Measurements from ENCODE around the gene ACKR2.
"Not testable (repeated sequence)": the region's sequence is repeated elsewhere in the genome, so short reads cannot be mapped to it uniquely, and the experiment has no call there.

ACKR2 gene

DNA sequence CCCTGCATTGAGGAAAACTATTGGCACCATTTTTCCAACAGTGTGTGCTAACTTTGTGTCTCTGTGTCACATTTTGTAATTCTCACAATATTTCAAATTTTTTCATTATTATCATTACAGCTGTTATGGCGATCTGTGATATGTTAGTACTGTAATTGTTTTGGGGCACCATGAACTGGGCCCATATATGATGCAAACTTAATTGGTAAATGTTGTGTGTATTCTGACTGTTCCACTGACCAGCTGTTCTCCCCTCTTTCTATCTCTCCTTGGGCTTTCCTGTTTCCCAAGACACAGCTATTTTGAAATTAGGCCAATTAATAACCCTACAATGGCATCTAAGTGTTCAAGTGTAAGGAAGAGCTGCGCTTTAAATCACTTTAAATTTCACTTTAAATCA, 68.6 kb downstream of the ACKR2 start:
- H4K20me1 ChIP-seq (ENCODE audit: insufficient read depth, low read length), result no peaks in the 10 kb centered on the region
- no peak for TF ChIP-seq EZH2phosphoT487 (IDR thresholded peaks at IDR 0.05; ENCODE audit: low read depth)
- TF ChIP-seq, protein P1, sequence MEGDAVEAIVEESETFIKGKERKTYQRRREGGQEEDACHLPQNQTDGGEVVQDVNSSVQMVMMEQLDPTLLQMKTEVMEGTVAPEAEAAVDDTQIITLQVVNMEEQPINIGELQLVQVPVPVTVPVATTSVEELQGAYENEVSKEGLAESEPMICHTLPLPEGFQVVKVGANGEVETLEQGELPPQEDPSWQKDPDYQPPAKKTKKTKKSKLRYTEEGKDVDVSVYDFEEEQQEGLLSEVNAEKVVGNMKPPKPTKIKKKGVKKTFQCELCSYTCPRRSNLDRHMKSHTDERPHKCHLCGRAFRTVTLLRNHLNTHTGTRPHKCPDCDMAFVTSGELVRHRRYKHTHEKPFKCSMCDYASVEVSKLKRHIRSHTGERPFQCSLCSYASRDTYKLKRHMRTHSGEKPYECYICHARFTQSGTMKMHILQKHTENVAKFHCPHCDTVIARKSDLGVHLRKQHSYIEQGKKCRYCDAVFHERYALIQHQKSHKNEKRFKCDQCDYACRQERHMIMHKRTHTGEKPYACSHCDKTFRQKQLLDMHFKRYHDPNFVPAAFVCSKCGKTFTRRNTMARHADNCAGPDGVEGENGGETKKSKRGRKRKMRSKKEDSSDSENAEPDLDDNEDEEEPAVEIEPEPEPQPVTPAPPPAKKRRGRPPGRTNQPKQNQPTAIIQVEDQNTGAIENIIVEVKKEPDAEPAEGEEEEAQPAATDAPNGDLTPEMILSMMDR (IDR thresholded peaks at IDR 0.05; ENCODE audit: low read depth, low read length), result no peak

DNA sequence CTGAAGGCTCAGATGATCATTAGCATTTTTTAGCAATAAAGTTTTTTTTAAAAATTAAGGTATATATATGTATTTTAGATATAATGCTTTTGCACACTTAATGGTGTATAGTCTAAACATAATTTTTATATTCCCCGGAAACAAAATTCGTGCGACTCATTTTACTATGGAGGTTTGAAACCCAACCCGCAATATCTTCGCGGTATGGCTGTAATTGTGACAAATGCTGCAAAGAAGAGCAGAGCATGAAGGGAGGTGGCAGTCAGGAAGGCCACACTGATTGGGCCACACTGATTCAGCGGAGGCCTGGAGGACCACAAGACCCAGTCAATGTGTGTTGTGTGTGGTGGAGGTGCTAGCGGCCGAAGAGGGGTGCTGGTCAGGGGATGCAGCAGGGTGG, 70.9 kb downstream of the ACKR2 start:
- H3K4me2 ChIP-seq (ENCODE audit: low read length), result peak overlapping the region; percentile 82
- peak overlapping the region; percentile 78 for H3K4me3 ChIP-seq (ENCODE audit: low read length)
- TF ChIP-seq, protein P1 (IDR thresholded peaks at IDR 0.05; ENCODE audit: low read depth, low read length), result no peak
- no peak for TF ChIP-seq EZH2phosphoT487 (IDR thresholded peaks at IDR 0.05; ENCODE audit: low read depth)
- H3K9me3 ChIP-seq (ENCODE audit: insufficient read depth, low read length), result no peaks in the 10 kb centered on the region
- H3K79me2 ChIP-seq (ENCODE audit: low read length), result no peaks in the 10 kb centered on the region
- H3K27ac ChIP-seq (ENCODE audit: low read length), result no peak overlapping the region
- H2AFZ ChIP-seq (ENCODE audit: low read depth, low read length), result peak overlapping the region; percentile 81
- peaks cover 9% of the 10 kb centered on the region for H3K4me1 ChIP-seq (ENCODE audit: low read length)
- H4K20me1 ChIP-seq (ENCODE audit: insufficient read depth, low read length), result no peaks in the 10 kb centered on the region
- H3K36me3 ChIP-seq (replicated peaks; ENCODE audit: low read depth, low read length), result no peaks in the 10 kb centered on the region
- H3K27me3 ChIP-seq (ENCODE audit: low read depth, low read length), result no peaks in the 10 kb centered on the region
- H3K9ac ChIP-seq (ENCODE audit: low read length), result peak overlapping the region; percentile 71; the same call in 1 of the 2 replicates

More for the DNA sequence above, 68.6 kb downstream of the ACKR2 start:
- Histone ChIP-seq H3K27ac (ENCODE audit: low read length) (no peak overlapping the region), H3K27me3 (ENCODE audit: low read depth, low read length) (peaks cover 5% of the 10 kb centered on the region; the same call in 1 of the 2 replicates), H3K4me3 (ENCODE audit: low read length) (no peak overlapping the region), H3K4me2 (ENCODE audit: low read length) (no peak overlapping the region), H3K4me1 (ENCODE audit: low read length) (peaks cover 9% of the 10 kb centered on the region), H3K79me2 (ENCODE audit: low read length) (no peaks in the 10 kb centered on the region), H3K9ac (ENCODE audit: low read length) (no peak overlapping the region), H3K9me3 (ENCODE audit: insufficient read depth, low read length) (no peaks in the 10 kb centered on the region), H3K36me3 (replicated peaks; ENCODE audit: low read depth, low read length) (no peaks in the 10 kb centered on the region), H2AFZ (ENCODE audit: low read depth, low read length) (no peak overlapping the region)

DNA sequence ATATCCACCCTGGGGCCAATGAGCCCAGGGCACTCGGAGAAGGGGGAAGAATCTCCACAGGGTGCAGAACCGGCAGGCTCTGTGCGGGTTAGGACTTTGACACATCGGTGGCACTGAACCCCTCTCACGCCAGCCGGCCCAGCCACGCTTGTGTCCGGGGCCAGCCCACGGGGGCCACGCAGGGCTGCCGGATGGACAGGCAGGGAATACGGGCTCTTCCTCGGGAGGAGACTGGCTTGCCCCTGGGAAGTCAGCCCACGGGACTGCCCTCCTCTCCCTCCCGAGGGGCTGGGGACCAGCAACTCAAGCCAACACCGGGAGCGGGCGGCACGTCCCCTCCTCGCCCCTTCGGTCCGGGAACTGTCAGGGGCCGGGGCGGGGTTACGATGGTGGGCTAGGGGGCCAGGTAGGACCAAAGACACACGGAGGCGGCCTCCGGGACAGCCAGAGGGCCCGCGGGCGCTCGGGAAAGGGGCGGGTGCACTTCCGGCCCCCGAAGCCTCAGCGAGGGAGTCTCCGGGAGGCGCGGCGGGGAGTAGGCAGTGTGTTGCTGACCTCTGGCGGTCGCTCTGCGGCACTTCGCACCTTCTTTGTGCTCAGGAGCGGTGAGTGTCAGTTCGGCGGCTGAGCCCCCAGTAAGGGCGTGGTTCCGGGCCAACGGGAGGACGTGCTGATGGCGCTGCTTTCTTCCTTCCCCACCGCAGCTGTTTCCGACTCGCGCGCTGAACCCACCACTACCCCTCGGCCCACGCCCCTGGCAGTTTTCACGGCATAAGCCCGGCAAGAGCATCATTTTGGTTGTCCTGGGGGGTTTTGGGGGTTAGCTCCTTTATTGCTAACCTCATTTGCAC, 71.6 kb downstream of the ACKR2 start:
- Histone ChIP-seq H2AFZ (ENCODE audit: low read depth, low read length) (peak overlapping the region; percentile 87), H3K4me1 (ENCODE audit: low read length) (peaks cover 9% of the 10 kb centered on the region), H3K79me2 (ENCODE audit: low read length) (no peaks in the 10 kb centered on the region), H3K9ac (ENCODE audit: low read length) (peak overlapping the region; percentile 71), H4K20me1 (ENCODE audit: insufficient read depth, low read length) (no peaks in the 10 kb centered on the region), H3K9me3 (ENCODE audit: insufficient read depth, low read length) (no peaks in the 10 kb centered on the region), H3K27me3 (ENCODE audit: low read depth, low read length) (no peaks in the 10 kb centered on the region), H3K27ac (ENCODE audit: low read length) (no peak overlapping the region), H3K4me2 (ENCODE audit: low read length) (peak overlapping the region; percentile 82), H3K36me3 (replicated peaks; ENCODE audit: low read depth, low read length) (no peaks in the 10 kb centered on the region), H3K4me3 (ENCODE audit: low read length) (peak overlapping the region; percentile 78)
- TF ChIP-seq EZH2phosphoT487 (IDR thresholded peaks at IDR 0.05; ENCODE audit: low read depth), result no peak
- TF ChIP-seq, protein P1 (IDR thresholded peaks at IDR 0.05; ENCODE audit: low read depth, low read length), result peak; percentile 90

DNA sequence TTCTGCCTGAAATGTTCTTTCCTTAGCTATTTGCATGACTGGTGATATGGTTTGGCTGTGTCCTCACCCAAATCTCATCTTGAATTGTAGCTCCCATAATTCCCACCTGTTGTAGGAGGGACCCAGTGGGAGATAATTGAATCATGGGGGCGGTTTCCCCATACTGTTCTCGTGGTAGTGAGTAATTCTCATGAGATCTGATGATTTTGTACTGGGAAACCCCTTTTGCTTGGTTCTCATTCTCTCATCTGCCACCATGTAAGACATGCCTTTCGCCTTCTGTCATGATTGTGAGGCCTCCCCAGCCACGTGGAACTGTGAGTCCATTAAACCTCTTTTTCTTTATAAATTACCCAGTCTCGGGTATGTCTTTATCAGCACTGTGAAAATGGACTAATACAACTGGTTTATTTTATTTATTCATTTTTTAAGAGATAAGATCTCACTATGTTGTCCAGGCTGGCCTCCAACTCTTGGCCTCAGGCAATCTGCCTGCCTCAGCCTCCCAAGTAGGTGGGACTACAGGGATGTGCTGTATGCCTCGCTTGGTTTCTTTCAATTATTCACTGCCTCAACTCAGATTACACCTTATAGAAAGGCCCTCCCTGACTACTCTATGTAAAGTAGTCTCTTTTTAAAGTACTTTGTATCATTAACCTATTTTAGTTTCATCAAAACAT, 74.1 kb downstream of the ACKR2 start:
- not testable (repeated sequence) for H3K4me1 ChIP-seq (ENCODE audit: low read length); H3K27ac ChIP-seq (ENCODE audit: low read length); H3K79me2 ChIP-seq (ENCODE audit: low read length); H3K27me3 ChIP-seq (ENCODE audit: low read depth, low read length); H3K9ac ChIP-seq (ENCODE audit: low read length); H3K9me3 ChIP-seq (ENCODE audit: insufficient read depth, low read length); H4K20me1 ChIP-seq (ENCODE audit: insufficient read depth, low read length); H2AFZ ChIP-seq (ENCODE audit: low read depth, low read length); H3K36me3 ChIP-seq (replicated peaks; ENCODE audit: low read depth, low read length); H3K4me2 ChIP-seq (ENCODE audit: low read length); H3K4me3 ChIP-seq (ENCODE audit: low read length)
